MM.1S (cell line): ENCODE data around the gene HSF2BP.

Source experiments
- DNase-seq: peaks from one replicate; pipeline ENCODE4 v3.0.0-alpha.2; 2015
- H2AFZ ChIP-seq: fragments of 300-600 bp; sonication (generic); 2 replicates; pipeline ENCODE4 v1.6.0; 2016; ENCODE audit warnings: antibody characterized with exemption, low read length
- H3F3A ChIP-seq: fragments of 300-600 bp; sonication (generic); 2 replicates; pipeline ENCODE4 v1.6.1; 2016; ENCODE audit warnings: mild to moderate bottlenecking, antibody characterized with exemption, low read length, moderate library complexity, mixed read lengths; ENCODE audit not compliant: insufficient read depth
- H3K27ac ChIP-seq: fragments of 300-600 bp; sonication (generic); 2 replicates; pipeline ENCODE4 v1.5.1; 2016; ENCODE audit warnings: mild to moderate bottlenecking, low read length
- H3K27me3 ChIP-seq: fragments of 300-600 bp; sonication (generic); replicated peaks from 2 replicates; pipeline ENCODE4 v1.6.0; 2016; ENCODE audit warnings: low read length; ENCODE audit not compliant: insufficient read depth
- H3K36me3 ChIP-seq: fragments of 300-600 bp; sonication (generic); replicated peaks from 2 replicates; pipeline ENCODE4 v1.6.1; 2016; ENCODE audit warnings: mild to moderate bottlenecking, low read length, mixed read lengths; ENCODE audit not compliant: insufficient read depth
- H3K4me1 ChIP-seq: fragments of 300-600 bp; sonication (generic); 2 replicates; pipeline ENCODE4 v1.6.1; 2016; ENCODE audit warnings: low read length, mixed read lengths
- H3K4me2 ChIP-seq: fragments of 300-600 bp; sonication (generic); 2 replicates; pipeline ENCODE4 v1.6.0; 2016; ENCODE audit warnings: low read depth, low read length
- H3K4me3 ChIP-seq: fragments of 300-600 bp; sonication (generic); 2 replicates; pipeline ENCODE4 v1.5.1; 2016; ENCODE audit warnings: low read length, mixed read lengths
- H3K79me2 ChIP-seq: fragments of 300-600 bp; sonication (generic); 2 replicates; pipeline ENCODE4 v1.6.1; 2016; ENCODE audit warnings: mixed run types, low read length, mixed read lengths
- H3K9ac ChIP-seq: fragments of 300-600 bp; sonication (generic); 2 replicates; pipeline ENCODE4 v1.6.1; 2016; ENCODE audit warnings: low read length, mixed read lengths
- H3K9me2 ChIP-seq: fragments of 300-600 bp; sonication (generic); replicated peaks from 2 replicates; pipeline ENCODE4 v1.6.1; 2016; ENCODE audit warnings: mild to moderate bottlenecking, low read length, mixed read lengths; ENCODE audit not compliant: insufficient read depth
- H3K9me3 ChIP-seq: fragments of 300-600 bp; sonication (generic); replicated peaks from 2 replicates; pipeline ENCODE4 v1.6.1; 2016; ENCODE audit warnings: mild to moderate bottlenecking, low read length, mixed read lengths; ENCODE audit not compliant: insufficient read depth
- H4K20me1 ChIP-seq: fragments of 300-600 bp; sonication (generic); 2 replicates; pipeline ENCODE4 v1.6.1; 2016; ENCODE audit warnings: mild to moderate bottlenecking, low read length, moderate library complexity, mixed read lengths; ENCODE audit not compliant: insufficient read depth
- CTCF ChIP-seq: fragments of 300-600 bp; sonication (generic); IDR thresholded peaks from 2 replicates; pipeline ENCODE4 v1.5.1; 2016; ENCODE audit warnings: antibody characterized with exemption, low read length, mixed read lengths
- EZH2 ChIP-seq: fragments of 300-600 bp; sonication (generic); optimal IDR thresholded peaks from 2 replicates; pipeline ENCODE3; 2017; ENCODE audit warnings: low read depth, mild to moderate bottlenecking, antibody characterized with exemption, low read length, mixed read lengths
- EZH2phosphoT487 ChIP-seq: fragments of 300-600 bp; sonication (generic); IDR thresholded peaks from 2 replicates; pipeline ENCODE4 v1.6.1; 2018; ENCODE audit warnings: antibody characterized with exemption, low read length

Gene HSF2BP

GRCh38 chr21:43603641-43604504 lies 55.4 kb downstream of the HSF2BP start:
- no peaks in the 10 kb centered on the region for H3K9me2 ChIP-seq
- peaks cover 9% of the 10 kb centered on the region for H3F3A ChIP-seq
- no peaks in the 10 kb centered on the region for H4K20me1 ChIP-seq
- H3K4me1 ChIP-seq: peaks cover 15% of the 10 kb centered on the region
- no peak overlapping the region for H3K9ac ChIP-seq
- no peak overlapping the region for H2AFZ ChIP-seq
- H3K4me2 ChIP-seq: no peak overlapping the region
- H3K9me3 ChIP-seq: no peaks in the 10 kb centered on the region
- no peak for TF ChIP-seq CTCF
- TF ChIP-seq EZH2: no peak
- no peak for TF ChIP-seq EZH2phosphoT487
- H3K27ac ChIP-seq: no peak overlapping the region
- no peaks in the 10 kb centered on the region for H3K36me3 ChIP-seq
- H3K79me2 ChIP-seq: no peaks in the 10 kb centered on the region
- H3K4me3 ChIP-seq: no peak overlapping the region
- no peak for DNase-seq
- no peaks in the 10 kb centered on the region for H3K27me3 ChIP-seq

- no peak overlapping the region for H3K4me3 ChIP-seq
- no peak overlapping the region for H2AFZ ChIP-seq
- no peaks in the 10 kb centered on the region for H3K9me2 ChIP-seq
- no peak for DNase-seq
- no peaks in the 10 kb centered on the region for H4K20me1 ChIP-seq
- H3K4me2 ChIP-seq: no peak overlapping the region
- TF ChIP-seq EZH2phosphoT487 (no peak), CTCF (no peak), EZH2 (no peak)
- peaks cover 9% of the 10 kb centered on the region for H3F3A ChIP-seq
- H3K27me3 ChIP-seq: no peaks in the 10 kb centered on the region
- H3K9ac ChIP-seq: no peak overlapping the region
- H3K27ac ChIP-seq: no peak overlapping the region
- no peaks in the 10 kb centered on the region for H3K36me3 ChIP-seq
- H3K4me1 ChIP-seq: peaks cover 15% of the 10 kb centered on the region
- no peaks in the 10 kb centered on the region for H3K79me2 ChIP-seq
- no peaks in the 10 kb centered on the region for H3K9me3 ChIP-seq
These were observed 56.1 kb downstream of the HSF2BP start for GRCh38 chr21:43603233-43603626.

GRCh38 chr21:43602266-43603232 lies 56.7 kb downstream of the HSF2BP start:
- TF ChIP-seq EZH2phosphoT487 (no peak), EZH2 (no peak), CTCF (no peak)
- peaks cover 9% of the 10 kb centered on the region for H3F3A ChIP-seq
- no peak overlapping the region for H3K27ac ChIP-seq
- H3K27me3 ChIP-seq: no peaks in the 10 kb centered on the region
- no peak overlapping the region for H3K9ac ChIP-seq
- no peak overlapping the region for H3K4me3 ChIP-seq
- H3K9me2 ChIP-seq: no peaks in the 10 kb centered on the region
- no peak overlapping the region for H2AFZ ChIP-seq
- no peaks in the 10 kb centered on the region for H4K20me1 ChIP-seq
- no peaks in the 10 kb centered on the region for H3K9me3 ChIP-seq
- H3K4me1 ChIP-seq: peaks cover 15% of the 10 kb centered on the region
- 0 out of 2 replicates have a peak overlapping the region, but pooled peaks have one; percentile 1 for H3K4me2 ChIP-seq
- no peaks in the 10 kb centered on the region for H3K36me3 ChIP-seq
- H3K79me2 ChIP-seq: no peaks in the 10 kb centered on the region
- peak; percentile 74 for DNase-seq
